Tibial nerve (tissue), 4 donors: ENCODE results near the gene CYTH3. TPM values are rescaled to one million over a fixed set of nuclear protein-coding genes. Genes with fewer than 3 reads are reported as not detected.

Experiments used
- DNase-seq, 2 donors: peaks; one replicate each; pipeline ENCODE4 v3.0.0-alpha.2; 2019; ENCODE audit warnings: low spot score in 2 of 2
- H3K27ac ChIP-seq, 4 donors: fragments of 200-600 bp; sonication (generic) in 3 of 4; one replicate each; pipeline ENCODE4 v1.5.1; 2017 to 2019; ENCODE audit warnings: mild to moderate bottlenecking in 1 of 4
- H3K27me3 ChIP-seq, 2 donors: fragments of 200-600 bp; sonication (generic) in 1 of 2; one replicate each; pipeline versions ENCODE4 v1.5.1 to v1.6.0; 2017 to 2019
- H3K36me3 ChIP-seq, 3 donors: fragments of 200-600 bp; sonication (generic); one replicate each; pipeline ENCODE4 v1.5.1; 2018 to 2019
- H3K4me1 ChIP-seq, 4 donors: fragments of 200-600 bp; sonication (generic) in 3 of 4; one replicate each; pipeline ENCODE4 v1.5.1; 2017 to 2019
- H3K4me3 ChIP-seq, 4 donors: fragments of 200-600 bp; sonication (generic) in 3 of 4; one replicate each; pipeline ENCODE4 v1.5.1; 2017 to 2019; ENCODE audit warnings: mild to moderate bottlenecking in 1 of 4, moderate library complexity in 1 of 4
- H3K9me3 ChIP-seq, 4 donors: fragments of 200-600 bp; sonication (generic) in 3 of 4; one replicate each; pipeline ENCODE4 v1.5.1; 2017 to 2019
- CTCF ChIP-seq, 5 experiments: fragments of 200-600 bp in 3 of 5; fragments of 450-650 bp in 2 of 5; sonication (generic) in 3 of 5; IDR thresholded peaks; one replicate each; pipeline ENCODE4 v1.5.1; 2016 to 2019; ENCODE audit warnings: antibody characterized with exemption in 5 of 5, mild to moderate bottlenecking in 3 of 5, moderate library complexity in 2 of 5
- EP300 ChIP-seq, 2 donors: sonication (generic); formaldehyde crosslinking; IDR thresholded peaks; one replicate each; pipeline ENCODE4 v1.6.1; 2017; ENCODE audit warnings: antibody characterized with exemption in 2 of 2, mild to moderate bottlenecking in 1 of 2
- POLR2A ChIP-seq, 2 donors: fragments of 450-650 bp; IDR thresholded peaks; one replicate each; pipeline ENCODE4 v1.6.1; 2017; ENCODE audit warnings: antibody characterized with exemption in 2 of 2, mild to moderate bottlenecking in 2 of 2, moderate library complexity in 2 of 2
- WGBS, 2 donors: methylation state at CpG; one replicate each; pipeline ENCODE4 v1.1.5; 2018; 5-methylcytosine and 5-hydroxymethylcytosine counted together
- total RNA-seq, 4 donors: library from RNA; depleted of rRNA; stranded (reverse); fragments of >200 nt; gene quantifications; one replicate each; pipeline ENCODE4 v1.1.0, GENCODE V29; 2016

Gene CYTH3
- total RNA-seq, 4 donors from 2014 or later = 49.2 to 61.2 (median 53.2) TPM

GRCh38 chr7:6166443-6166891, 106.0 kb downstream of the CYTH3 start:
- TF ChIP-seq POLR2A (IDR thresholded peaks at IDR 0.05) = no peak
- TF ChIP-seq CTCF (IDR thresholded peaks at IDR 0.05) = no peak
- no peak for TF ChIP-seq EP300 (IDR thresholded peaks at IDR 0.05)
- Histone ChIP-seq H3K36me3 (peaks cover 0 to 94% (median 11%) of the 10 kb centered on the region in 3 donors), H3K4me1 (peaks cover 0 to 17% (median 1%) of the 10 kb centered on the region in 4 donors), H3K27ac (peak overlapping the region in 1 of 4 donors; percentile 16), H3K9me3 (no peaks in the 10 kb centered on the region), H3K27me3 (no peaks in the 10 kb centered on the region), H3K4me3 (no peak overlapping the region)
- 72 to 80% methylated on average over 12 to 13 of the region's 13 CpGs for WGBS, 2 donors
- no peak for DNase-seq

- Histone ChIP-seq H3K27ac (peak overlapping the region in 1 of 4 donors; percentile 16), H3K27me3 (no peaks in the 10 kb centered on the region), H3K9me3 (no peaks in the 10 kb centered on the region), H3K4me3 (no peak overlapping the region), H3K4me1 (peaks cover 0 to 18% (median 1%) of the 10 kb centered on the region in 4 donors), H3K36me3 (peaks cover 0 to 88% (median 11%) of the 10 kb centered on the region in 3 donors)
- 89 to 90% methylated on average over 36 of the region's 36 CpGs for WGBS, 2 donors
- no peak for DNase-seq
- TF ChIP-seq CTCF (IDR thresholded peaks at IDR 0.05) (no peak), POLR2A (IDR thresholded peaks at IDR 0.05) (no peak), EP300 (IDR thresholded peaks at IDR 0.05) (no peak)
These were observed 106.7 kb downstream of the CYTH3 start for GRCh38 chr7:6165521-6166320.

- no peak for TF ChIP-seq CTCF (IDR thresholded peaks at IDR 0.05)
- no peak for TF ChIP-seq POLR2A (IDR thresholded peaks at IDR 0.05)
- no peak for TF ChIP-seq EP300 (IDR thresholded peaks at IDR 0.05)
- WGBS, 2 donors = 66 to 77% methylated on average over 17 to 19 of the region's 19 CpGs
- DNase-seq = no peak
- Histone ChIP-seq H3K27ac (no peak overlapping the region), H3K4me3 (no peak overlapping the region), H3K4me1 (peaks cover 0 to 25% (median 1%) of the 10 kb centered on the region in 4 donors), H3K36me3 (peaks cover 0 to 82% (median 11%) of the 10 kb centered on the region in 3 donors), H3K9me3 (no peaks in the 10 kb centered on the region), H3K27me3 (no peaks in the 10 kb centered on the region)
These were observed 107.3 kb downstream of the CYTH3 start for GRCh38 chr7:6165075-6165474.

- WGBS, 2 donors = 77 to 78% methylated on average over 23 to 28 of the region's 28 CpGs
- TF ChIP-seq EP300 (IDR thresholded peaks at IDR 0.05) (no peak), POLR2A (IDR thresholded peaks at IDR 0.05) (no peak), CTCF (IDR thresholded peaks at IDR 0.05) (no peak)
- no peaks in the 10 kb centered on the region for H3K27me3 ChIP-seq
- peak overlapping the region in 1 of 4 donors; percentile 33 for H3K27ac ChIP-seq
- peaks cover 0 to 80% (median 11%) of the 10 kb centered on the region in 3 donors for H3K36me3 ChIP-seq
- peaks cover 0 to 30% (median 1%) of the 10 kb centered on the region in 4 donors for H3K4me1 ChIP-seq
- DNase-seq = no peak
- H3K9me3 ChIP-seq = no peaks in the 10 kb centered on the region
- H3K4me3 ChIP-seq = no peak overlapping the region
These were observed 107.9 kb downstream of the CYTH3 start for GRCh38 chr7:6164491-6164890.

- Histone ChIP-seq H3K4me1 (peaks cover 0 to 32% (median 1%) of the 10 kb centered on the region in 4 donors), H3K36me3 (peaks cover 0 to 80% (median 11%) of the 10 kb centered on the region in 3 donors), H3K4me3 (no peak overlapping the region), H3K9me3 (no peaks in the 10 kb centered on the region), H3K27me3 (no peaks in the 10 kb centered on the region), H3K27ac (no peak overlapping the region)
- no peak for TF ChIP-seq POLR2A (IDR thresholded peaks at IDR 0.05)
- no peak for TF ChIP-seq CTCF (IDR thresholded peaks at IDR 0.05)
- no peak for TF ChIP-seq EP300 (IDR thresholded peaks at IDR 0.05)
- no peak for DNase-seq
- WGBS, 2 donors = 76 to 81% methylated on average over 7 of the region's 7 CpGs
These were observed 108.4 kb downstream of the CYTH3 start for GRCh38 chr7:6164010-6164409.
